CD8-positive, alpha-beta memory T cell (primary cell): ENCODE measurements around the gene DOHH. TPM values are rescaled to one million over a fixed set of nuclear protein-coding genes. Genes with fewer than 3 reads are reported as not detected.
A peak's percentile ranks its signal among the peaks of the same experiment; 100 is the strongest.

Source experiments
- CTCF ChIA-PET: fragments of 350-600 bp; sonication (Branson Sonifier 250); formaldehyde crosslinking; loops from one replicate; lab custom pipeline; 2021; ENCODE audit warnings: antibody characterized with exemption; lab: Charles Lee
- POLR2A ChIA-PET: fragments of 350-600 bp; sonication (Branson Sonifier 250); formaldehyde crosslinking; loops from one replicate; lab custom pipeline; 2021; ENCODE audit warnings: antibody characterized with exemption; lab: Charles Lee
- DNase-seq, 5 donors: peaks; one replicate each; pipeline versions ENCODE4 v3.0.0 to v3.0.0-alpha.2; 2020 to 2022; ENCODE audit warnings: mixed read lengths in 1 of 5
- H3K27ac ChIP-seq: one replicate; pipeline ENCODE4 v1.7.0; 2013; ENCODE audit warnings: low read depth, mild to moderate bottlenecking, low read length, moderate library complexity
- H3K27me3 ChIP-seq: 2 replicates; pipeline ENCODE4 v1.7.0; 2013; ENCODE audit warnings: low read length, mild to moderate bottlenecking; ENCODE audit not compliant: insufficient read depth, poor library complexity, severe bottlenecking
- H3K36me3 ChIP-seq: 2 replicates; pipeline ENCODE4 v1.7.0; 2013; ENCODE audit warnings: mild to moderate bottlenecking, low read length, moderate library complexity; ENCODE audit not compliant: insufficient read depth
- H3K4me1 ChIP-seq: 2 replicates; pipeline ENCODE4 v1.7.0; 2013; ENCODE audit warnings: mild to moderate bottlenecking, low read length, moderate library complexity; ENCODE audit not compliant: insufficient read depth
- H3K4me3 ChIP-seq: 2 replicates; pipeline ENCODE4 v1.7.0; 2013; ENCODE audit warnings: mild to moderate bottlenecking, low read length
- H3K9me3 ChIP-seq: 2 replicates; pipeline ENCODE4 v1.7.0; 2013; ENCODE audit warnings: mild to moderate bottlenecking, low read length
- H3K27ac Mint-ChIP-seq, 8 donors: one replicate each; pipeline ENCODE4 v1.8.0; 2020 to 2021; ENCODE audit warnings: mixed read lengths in 8 of 8, mild to moderate bottlenecking in 6 of 8, inconsistent platforms in 3 of 8, moderate library complexity in 3 of 8
- H3K27me3 Mint-ChIP-seq, 2 donors: one replicate each; pipeline ENCODE4 v1.8.0; 2020 to 2021; ENCODE audit warnings: mixed read lengths in 2 of 2, mild to moderate bottlenecking in 1 of 2, moderate library complexity in 1 of 2
- H3K36me3 Mint-ChIP-seq, 3 donors: one replicate each; pipeline ENCODE4 v1.8.0; 2020 to 2021; ENCODE audit warnings: mixed read lengths in 3 of 3, inconsistent platforms in 1 of 3, mild to moderate bottlenecking in 1 of 3
- H3K4me1 Mint-ChIP-seq, 3 donors: one replicate each; pipeline ENCODE4 v1.8.0; 2020 to 2021; ENCODE audit warnings: mixed read lengths in 3 of 3, inconsistent platforms in 1 of 3, mild to moderate bottlenecking in 1 of 3
- H3K4me3 Mint-ChIP-seq, 7 donors: one replicate each; pipeline ENCODE4 v1.8.0; 2020 to 2021; ENCODE audit warnings: mixed read lengths in 7 of 7, mild to moderate bottlenecking in 6 of 7, moderate library complexity in 4 of 7, inconsistent platforms in 2 of 7
- H3K9me3 Mint-ChIP-seq, 5 donors: one replicate each; pipeline ENCODE4 v1.8.0; 2020 to 2022; ENCODE audit warnings: mixed read lengths in 5 of 5, mild to moderate bottlenecking in 3 of 5, moderate library complexity in 2 of 5, inconsistent platforms in 1 of 5
- polyA plus RNA-seq: library from polyadenylated mRNA; unstranded; fragments of 300-500 nt; fragmentation: Illumina TruSeq; gene quantifications from one replicate; pipeline ENCODE4 v1.2.3, GENCODE V29; 2021
- total RNA-seq, 2 experiments: library from RNA; stranded (reverse); gene quantifications; one replicate each; pipeline ENCODE4 v1.2.3, GENCODE V29; 2021

The DOHH gene
- total and polyA plus RNA-seq, 3 experiments from 2014 or later, result 14.0 to 21.4 (median 21.3) TPM

- Mint-ChIP-seq H3K27me3 (no peaks in the 10 kb centered on the region), H3K27ac (peak overlapping the region in 4 of 8 donors; percentile 46 to 87 (median 80)), H3K4me1 (peaks cover 27 to 69% (median 30%) of the 10 kb centered on the region in 3 donors), H3K36me3 (peaks cover 0 to 37% (median 2%) of the 10 kb centered on the region in 3 donors), H3K4me3 (peak overlapping the region in 1 of 7 donors; percentile 2), H3K9me3 (no peaks in the 10 kb centered on the region)
- H3K27me3 ChIP-seq, result no peaks in the 10 kb centered on the region
- ChIA-PET POLR2A (interaction anchor here (0.5 kb wide), 1 partner anchor 38 kb away, joined by 7 read pairs; no protein-coding TSS in a partner anchor), CTCF (no interaction called here)
- DNase-seq, result no peak
- no peak overlapping the region for H3K4me3 ChIP-seq
- no peak overlapping the region for H3K27ac ChIP-seq
- H3K4me1 ChIP-seq, result peaks cover 19% of the 10 kb centered on the region
- H3K9me3 ChIP-seq, result no peaks in the 10 kb centered on the region
- H3K36me3 ChIP-seq, result peaks cover 3% of the 10 kb centered on the region
Observed at GRCh38 chr19:3515891-3516422, 15.5 kb upstream of the DOHH start.

DNA sequence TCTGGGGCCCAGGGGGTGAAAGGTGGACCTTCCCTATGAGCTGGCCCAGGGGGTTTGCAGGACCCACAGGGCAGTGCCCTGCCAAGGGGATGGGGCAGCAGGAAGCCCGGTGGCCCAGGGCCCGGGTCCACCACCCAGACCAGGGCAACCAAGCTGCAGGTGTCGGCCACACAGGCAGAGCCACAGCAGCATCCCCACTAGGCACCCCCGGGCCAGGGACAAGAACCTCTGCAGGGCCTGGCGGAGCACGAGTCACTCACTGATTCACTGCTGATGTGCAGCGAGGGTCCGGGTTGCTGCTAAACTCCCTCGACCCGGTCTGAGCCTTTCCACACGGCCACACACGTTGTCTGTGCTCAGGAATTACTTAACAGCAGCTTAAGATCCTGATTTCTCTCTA is 14.5 kb upstream of the DOHH start:
- Histone ChIP-seq H3K4me3 (no peak overlapping the region), H3K27ac (no peak overlapping the region), H3K27me3 (no peaks in the 10 kb centered on the region), H3K9me3 (no peaks in the 10 kb centered on the region), H3K4me1 (peaks cover 19% of the 10 kb centered on the region), H3K36me3 (peaks cover 7% of the 10 kb centered on the region)
- no peak for DNase-seq
- peaks cover 0 to 43% (median 0%) of the 10 kb centered on the region in 3 donors for H3K36me3 Mint-ChIP-seq
- H3K4me3 Mint-ChIP-seq, result peak overlapping the region in 2 of 7 donors; percentile 2 to 79
- peak overlapping the region in 2 of 8 donors; percentile 20 to 42 for H3K27ac Mint-ChIP-seq
- H3K27me3 Mint-ChIP-seq, result no peaks in the 10 kb centered on the region
- no peaks in the 10 kb centered on the region for H3K9me3 Mint-ChIP-seq
- POLR2A ChIA-PET, result no interaction called here
- peaks cover 28 to 72% (median 31%) of the 10 kb centered on the region in 3 donors for H3K4me1 Mint-ChIP-seq
- CTCF ChIA-PET, result interaction anchor here (1.2 kb wide), 1 partner anchor 39 kb away, joined by 3 read pairs; no protein-coding TSS in a partner anchor

- Histone ChIP-seq H3K27ac (no peak overlapping the region), H3K36me3 (peaks cover 7% of the 10 kb centered on the region), H3K4me1 (peaks cover 20% of the 10 kb centered on the region), H3K9me3 (no peaks in the 10 kb centered on the region), H3K27me3 (no peaks in the 10 kb centered on the region), H3K4me3 (no peak overlapping the region)
- ChIA-PET CTCF (interaction anchor here (1.2 kb wide), 1 partner anchor 40 kb away, joined by 3 read pairs; no protein-coding TSS in a partner anchor), POLR2A (no interaction called here)
- H3K4me1 Mint-ChIP-seq, result peaks cover 42 to 80% (median 44%) of the 10 kb centered on the region in 3 donors
- no peaks in the 10 kb centered on the region for H3K9me3 Mint-ChIP-seq
- no peak for DNase-seq
- no peaks in the 10 kb centered on the region for H3K27me3 Mint-ChIP-seq
- H3K27ac Mint-ChIP-seq, result peak overlapping the region in 3 of 8 donors; percentile 21 to 70 (median 33)
- H3K36me3 Mint-ChIP-seq, result peaks cover 0 to 51% (median 0%) of the 10 kb centered on the region in 3 donors
- H3K4me3 Mint-ChIP-seq, result no peak overlapping the region
Observed at GRCh38 chr19:3513229-3514140, 13.0 kb upstream of the DOHH start.

GRCh38 chr19:3512562-3513228 is 12.2 kb upstream of the DOHH start:
- Histone ChIP-seq H3K9me3 (no peaks in the 10 kb centered on the region), H3K4me1 (peaks cover 24% of the 10 kb centered on the region), H3K27ac (no peak overlapping the region), H3K4me3 (no peak overlapping the region), H3K27me3 (no peaks in the 10 kb centered on the region), H3K36me3 (peaks cover 7% of the 10 kb centered on the region)
- Mint-ChIP-seq H3K9me3 (no peaks in the 10 kb centered on the region), H3K27ac (peak overlapping the region in 1 of 8 donors; percentile 47), H3K4me1 (peaks cover 44 to 79% (median 46%) of the 10 kb centered on the region in 3 donors), H3K36me3 (peaks cover 0 to 52% (median 0%) of the 10 kb centered on the region in 3 donors), H3K4me3 (peak overlapping the region in 1 of 7 donors; percentile 20), H3K27me3 (no peaks in the 10 kb centered on the region)
- ChIA-PET POLR2A (interaction anchor here (0.6 kb wide), 1 partner anchor 20 kb away, joined by 3 read pairs; no protein-coding TSS in a partner anchor), CTCF (no interaction called here)
- no peak for DNase-seq

GRCh38 chr19:3511506-3512251 is 11.2 kb upstream of the DOHH start:
- Histone ChIP-seq H3K4me1 (peaks cover 25% of the 10 kb centered on the region), H3K27ac (no peak overlapping the region)
- POLR2A ChIA-PET, result no interaction called here

GRCh38 chr19:3510727-3511126 is 10.3 kb upstream of the DOHH start:
- Histone ChIP-seq H3K4me1 (peaks cover 16% of the 10 kb centered on the region), H3K36me3 (peaks cover 7% of the 10 kb centered on the region), H3K9me3 (no peaks in the 10 kb centered on the region), H3K27ac (no peak overlapping the region), H3K4me3 (no peak overlapping the region), H3K27me3 (no peaks in the 10 kb centered on the region)
- ChIA-PET CTCF (no interaction called here), POLR2A (no interaction called here)
- H3K4me3 Mint-ChIP-seq, result peak overlapping the region in 1 of 7 donors; percentile 16
- peak in 1 of 5 donors; percentile 39 for DNase-seq
- peak overlapping the region in 1 of 8 donors; percentile 48 for H3K27ac Mint-ChIP-seq
- peaks cover 43 to 74% (median 47%) of the 10 kb centered on the region in 3 donors for H3K4me1 Mint-ChIP-seq
- peaks cover 0 to 57% (median 0%) of the 10 kb centered on the region in 3 donors for H3K36me3 Mint-ChIP-seq
- H3K27me3 Mint-ChIP-seq, result no peaks in the 10 kb centered on the region
- no peaks in the 10 kb centered on the region for H3K9me3 Mint-ChIP-seq

More at GRCh38 chr19:3511506-3512251, 11.2 kb upstream of the DOHH start:
- Histone ChIP-seq H3K9me3 (no peaks in the 10 kb centered on the region), H3K4me3 (no peak overlapping the region), H3K36me3 (peaks cover 7% of the 10 kb centered on the region), H3K27me3 (no peaks in the 10 kb centered on the region)
- H3K9me3 Mint-ChIP-seq, result no peaks in the 10 kb centered on the region
- H3K36me3 Mint-ChIP-seq, result peaks cover 0 to 59% (median 0%) of the 10 kb centered on the region in 3 donors
- no peaks in the 10 kb centered on the region for H3K27me3 Mint-ChIP-seq
- H3K4me1 Mint-ChIP-seq, result peaks cover 50 to 80% (median 52%) of the 10 kb centered on the region in 3 donors
- CTCF ChIA-PET, result no interaction called here
- peak overlapping the region in 1 of 7 donors; percentile 16 for H3K4me3 Mint-ChIP-seq
- peak overlapping the region in 1 of 8 donors; percentile 23 for H3K27ac Mint-ChIP-seq
- DNase-seq, result peak in 1 of 5 donors; percentile 44

- H3K27ac Mint-ChIP-seq, result peak overlapping the region in 7 of 8 donors; percentile 43 to 89 (median 80)
- H3K4me1 Mint-ChIP-seq, result peaks cover 49 to 74% (median 51%) of the 10 kb centered on the region in 3 donors
- DNase-seq, result peak in 1 of 5 donors; percentile 39
- Histone ChIP-seq H3K27ac (no peak overlapping the region), H3K9me3 (no peaks in the 10 kb centered on the region), H3K4me3 (no peak overlapping the region), H3K36me3 (peaks cover 7% of the 10 kb centered on the region), H3K4me1 (peaks cover 25% of the 10 kb centered on the region), H3K27me3 (no peaks in the 10 kb centered on the region)
- peak overlapping the region in 6 of 7 donors; percentile 52 to 90 (median 72) for H3K4me3 Mint-ChIP-seq
- ChIA-PET CTCF (no interaction called here), POLR2A (interaction anchor here (0.5 kb wide), 1 partner anchor 15 kb away, joined by 3 read pairs; no protein-coding TSS in a partner anchor)
- no peaks in the 10 kb centered on the region for H3K27me3 Mint-ChIP-seq
- H3K36me3 Mint-ChIP-seq, result peaks cover 0 to 58% (median 0%) of the 10 kb centered on the region in 3 donors
- H3K9me3 Mint-ChIP-seq, result no peaks in the 10 kb centered on the region
Observed at GRCh38 chr19:3509566-3509989, 9.1 kb upstream of the DOHH start.
